H9 (cell line): ENCODE data around the gene ANKS1B. TPM values are rescaled to one million over a fixed set of nuclear protein-coding genes. Genes with fewer than 3 reads are reported as not detected.

Experiments used
- DNase-seq: peaks from one replicate; pipeline ENCODE4 v3.0.0-alpha.2; 2017
- H2AFZ ChIP-seq: one replicate; pipeline ENCODE4 v1.6.1; 2013; ENCODE audit warnings: mild to moderate bottlenecking, low read length, control low read depth, moderate library complexity
- H2AK5ac ChIP-seq: 2 replicates; pipeline ENCODE4 v1.6.1; 2013; ENCODE audit warnings: low read length, control low read depth, mixed read lengths; ENCODE audit not compliant: insufficient read length
- H2BK120ac ChIP-seq: one replicate; pipeline ENCODE4 v1.6.1; 2013; ENCODE audit warnings: low read depth, mild to moderate bottlenecking, low read length, control low read depth, inconsistent platforms; ENCODE audit not compliant: poor library complexity, severe bottlenecking
- H2BK12ac ChIP-seq: 2 replicates; pipeline ENCODE4 v1.6.1; 2013; ENCODE audit warnings: low read length, control low read depth, mixed read lengths, low read depth; ENCODE audit not compliant: insufficient read length
- H2BK15ac ChIP-seq: 2 replicates; pipeline ENCODE4 v1.6.1; 2013; ENCODE audit warnings: low read depth, low read length, control low read depth
- H2BK20ac ChIP-seq: one replicate; pipeline ENCODE4 v1.6.1; 2013; ENCODE audit warnings: low read depth, mild to moderate bottlenecking, low read length, control low read depth, inconsistent platforms; ENCODE audit not compliant: poor library complexity, severe bottlenecking
- H2BK5ac ChIP-seq: 2 replicates; pipeline ENCODE4 v1.6.1; 2013; ENCODE audit warnings: low read length, control low read depth, mixed read lengths; ENCODE audit not compliant: insufficient read length
- H3K14ac ChIP-seq: 2 replicates; pipeline ENCODE4 v1.6.1; 2013; ENCODE audit warnings: low read length, control low read depth; ENCODE audit not compliant: insufficient read depth
- H3K18ac ChIP-seq: 2 replicates; pipeline ENCODE4 v1.6.1; 2013; ENCODE audit warnings: low read depth, mild to moderate bottlenecking, mixed read lengths, low read length, control low read depth; ENCODE audit not compliant: insufficient read length
- H3K23ac ChIP-seq: 2 replicates; pipeline ENCODE4 v1.6.1; 2013; ENCODE audit warnings: low read length, control low read depth, mixed read lengths, low read depth; ENCODE audit not compliant: insufficient read length
- H3K23me2 ChIP-seq: 2 replicates; pipeline ENCODE4 v1.6.1; 2013; ENCODE audit warnings: low read depth, mild to moderate bottlenecking, mixed read lengths, low read length, control low read depth; ENCODE audit not compliant: insufficient read length, poor library complexity, severe bottlenecking
- H3K27ac ChIP-seq: 2 replicates; pipeline ENCODE4 v1.5.1; 2013; ENCODE audit warnings: low read length, control low read depth, mixed read lengths, low read depth; ENCODE audit not compliant: insufficient read length
- H3K27me3 ChIP-seq: 2 replicates; pipeline ENCODE4 v1.6.1; 2013; ENCODE audit warnings: low read length, control low read depth, inconsistent platforms; ENCODE audit not compliant: insufficient read depth
- H3K4ac ChIP-seq: 2 replicates; pipeline ENCODE4 v1.6.1; 2013; ENCODE audit warnings: low read depth, mild to moderate bottlenecking, control low read depth, inconsistent platforms, low read length, moderate library complexity
- H3K4me1 ChIP-seq: 2 replicates; pipeline ENCODE4 v1.6.1; 2013; ENCODE audit warnings: low read length, control low read depth, inconsistent platforms; ENCODE audit not compliant: insufficient read depth
- H3K4me2 ChIP-seq: 2 replicates; pipeline ENCODE4 v1.6.1; 2013; ENCODE audit warnings: low read length, control low read depth, mixed read lengths; ENCODE audit not compliant: insufficient read length, insufficient read depth
- H3K56ac ChIP-seq: 2 replicates; pipeline ENCODE4 v1.6.1; 2013; ENCODE audit warnings: low read depth, mild to moderate bottlenecking, mixed read lengths, low read length, control low read depth; ENCODE audit not compliant: insufficient read length
- H3K79me1 ChIP-seq: 2 replicates; pipeline ENCODE4 v1.6.1; 2013; ENCODE audit warnings: low read depth, mild to moderate bottlenecking, moderate library complexity, low read length, control low read depth, inconsistent platforms; ENCODE audit not compliant: insufficient read depth, poor library complexity, severe bottlenecking
- H3K79me2 ChIP-seq: 2 replicates; pipeline ENCODE4 v1.6.1; 2013; ENCODE audit warnings: low read length, control low read depth, inconsistent platforms; ENCODE audit not compliant: insufficient read depth
- H3K9ac ChIP-seq: 2 replicates; pipeline ENCODE4 v1.6.1; 2013; ENCODE audit warnings: low read length, control low read depth, mixed read lengths; ENCODE audit not compliant: insufficient read length; ENCODE audit errors: extremely low read depth
- H3K9me3 ChIP-seq: one replicate; pipeline ENCODE4 v1.6.1; 2013; ENCODE audit warnings: low read depth, low read length, inconsistent platforms; ENCODE audit not compliant: control insufficient read depth
- H3T11ph ChIP-seq: one replicate; pipeline ENCODE4 v1.6.1; 2013; ENCODE audit warnings: mild to moderate bottlenecking, low read length, control low read depth, inconsistent platforms
- H4K20me1 ChIP-seq: one replicate; pipeline ENCODE4 v1.6.1; 2013; ENCODE audit not compliant: control insufficient read depth, insufficient read length, insufficient read depth
- H4K5ac ChIP-seq: 2 replicates; pipeline ENCODE4 v1.6.1; 2013; ENCODE audit warnings: low read depth, mild to moderate bottlenecking, mixed read lengths, low read length, control low read depth; ENCODE audit not compliant: insufficient read length
- H4K8ac ChIP-seq: replicated peaks from 2 replicates; pipeline ENCODE4 v1.6.1; 2013; ENCODE audit warnings: low read length, control low read depth, mixed read lengths, low read depth; ENCODE audit not compliant: insufficient read length
- H4K91ac ChIP-seq: 2 replicates; pipeline ENCODE4 v1.6.1; 2013; ENCODE audit warnings: low read depth, mild to moderate bottlenecking, moderate library complexity, mixed read lengths, low read length, control low read depth; ENCODE audit not compliant: insufficient read length
- H3K27ac Mint-ChIP-seq, 3 experiments: 2 replicates in 2 of 3; 3 replicates in 1 of 3; pipeline ENCODE4 v1.8.0; 2020 to 2021; ENCODE audit warnings: mixed read lengths in 3 of 3, mild to moderate bottlenecking in 1 of 3, moderate library complexity in 1 of 3
- H3K27me3 Mint-ChIP-seq: 2 replicates; pipeline ENCODE4 v1.8.0; 2021; ENCODE audit warnings: low read depth, mild to moderate bottlenecking, moderate library complexity, mixed read lengths
- H3K36me3 Mint-ChIP-seq, 3 experiments: 2 replicates in 2 of 3; 3 replicates in 1 of 3; pipeline ENCODE4 v1.8.0; 2020 to 2021; ENCODE audit warnings: low read depth in 3 of 3, mixed read lengths in 3 of 3; ENCODE audit not compliant: insufficient read depth in 1 of 3
- H3K4me1 Mint-ChIP-seq, 2 experiments: 2 replicates each; pipeline ENCODE4 v1.8.0; 2020; ENCODE audit warnings: mixed read lengths in 2 of 2
- H3K4me3 Mint-ChIP-seq, 2 experiments: 2 replicates in 1 of 2; 3 replicates in 1 of 2; pipeline ENCODE4 v1.8.0; 2020 to 2021; ENCODE audit warnings: mild to moderate bottlenecking in 2 of 2, mixed read lengths in 2 of 2, moderate library complexity in 1 of 2
- H3K9me3 Mint-ChIP-seq, 2 experiments: 2 replicates in 1 of 2; 3 replicates in 1 of 2; pipeline ENCODE4 v1.8.0; 2020; ENCODE audit warnings: mild to moderate bottlenecking in 2 of 2, mixed read lengths in 2 of 2, moderate library complexity in 1 of 2
- CTCF ChIP-seq: fragments of 200-600 bp; sonication (generic); conservative IDR thresholded peaks from 3 replicates; pipeline ENCODE4 v1.8.0; 2021; ENCODE audit warnings: antibody characterized with exemption, mild to moderate bottlenecking
- WGBS: extraction: QIAGEN DNeasy Blood & Tissue Kit; methylation state at CpG from one replicate; pipeline ENCODE4 v1.1.7; 2013; ENCODE audit warnings: missing lambda C conversion rate, low lambda C conversion rate, mixed read lengths; ENCODE audit not compliant: insufficient read length; ENCODE audit errors: extremely low coverage; 5-methylcytosine and 5-hydroxymethylcytosine counted together
- total RNA-seq: library from RNA; stranded (reverse); gene quantifications from 2 replicates; pipeline ENCODE4 v1.2.1, GENCODE V29; 2021

ANKS1B gene
- total RNA-seq, 1 experiment from 2014 or later: 4.1 TPM

GRCh38 chr12:99017971-99018370 lies 966.8 kb downstream of the ANKS1B start:
- Mint-ChIP-seq H3K4me3 (no peak overlapping the region), H3K4me1 (no peaks in the 10 kb centered on the region), H3K9me3 (peaks cover 9 to 22% of the 10 kb centered on the region in 2 experiments; a peak in 4 of 5 replicates), H3K27ac (no peak overlapping the region), H3K36me3 (peaks cover 0 to 3% (median 0%) of the 10 kb centered on the region in 3 experiments; a peak in 2 of 7 replicates), H3K27me3 (no peaks in the 10 kb centered on the region)
- Histone ChIP-seq H3K23me2 (no peaks in the 10 kb centered on the region), H3K18ac (no peak overlapping the region), H3K27ac (no peak overlapping the region), H2BK20ac (no peak overlapping the region), H4K5ac (no peak overlapping the region), H2BK15ac (no peak overlapping the region), H3K9ac (no peak overlapping the region), H3K4me2 (no peak overlapping the region), H2BK120ac (no peak overlapping the region), H3T11ph (no peak overlapping the region), H2AK5ac (no peak overlapping the region), H3K79me1 (no peaks in the 10 kb centered on the region), H3K23ac (no peak overlapping the region), H4K20me1 (no peaks in the 10 kb centered on the region), H3K14ac (no peak overlapping the region), H4K8ac (no peak overlapping the region), H3K4me1 (no peaks in the 10 kb centered on the region), H3K4ac (no peak overlapping the region), H4K91ac (no peak overlapping the region), H2BK12ac (no peak overlapping the region), H3K79me2 (no peaks in the 10 kb centered on the region), H3K56ac (no peak overlapping the region), H2AFZ (no peak overlapping the region), H3K27me3 (no peaks in the 10 kb centered on the region), H2BK5ac (no peak overlapping the region), H3K9me3 (peaks cover 10% of the 10 kb centered on the region)
- DNase-seq: no peak
- no CpG with 5 or more reads among the region's 2 CpGs for WGBS
- no peak for TF ChIP-seq CTCF
